HCT116 (cell line): Measurements from ENCODE around the gene ZNF160. TPM values are rescaled to one million over a fixed set of nuclear protein-coding genes. Genes with fewer than 3 reads are reported as not detected.

Experiments
- ATAC-seq: fragments of 200-7000 bp; cut with Tn5 transposase; 2 replicates; pipeline ENCODE4 v1.9.1; 2020; ENCODE audit warnings: mild to moderate bottlenecking, moderate library complexity
- BruUV-seq: library from RNA; stranded (reverse); fragments of 400-500 nt; replicated peaks from 2 replicates; lab custom pipeline; 2021; lab: Mats Ljungman, UMichigan
- CTCF ChIA-PET: fragments of 300-600 bp; sonication (Branson Sonifier 250); formaldehyde crosslinking; loops from one replicate; lab custom pipeline; 2021; ENCODE audit warnings: antibody characterized with exemption; lab: Charles Lee
- POLR2A ChIA-PET: fragments of 300-600, 350-600 bp; sonication (Branson Sonifier 250); formaldehyde crosslinking; loops from one replicate; lab custom pipeline; 2021; ENCODE audit warnings: antibody characterized with exemption; lab: Charles Lee
- RAD21 ChIA-PET, 2 experiments: fragments of 300-600 bp; sonication (Branson Sonifier 250); formaldehyde crosslinking; loops; one replicate each; lab custom pipeline; 2023; ENCODE audit warnings: low total read pairs in 2 of 2; ENCODE audit not compliant: uncharacterized antibody in 2 of 2, unreplicated experiment in 2 of 2, low non-redundant PET in 1 of 2; lab: Charles Lee
- DNase-seq: peaks from one replicate; pipeline ENCODE4 v3.0.0-alpha.2; 2010; ENCODE audit warnings: low read depth, low spot score
- H2AFZ ChIP-seq: fragments of 200-600 bp; shearing (Covaris generic), sonication (generic); 2 replicates; pipeline ENCODE4 v1.6.1; 2017; ENCODE audit warnings: low read depth, mixed run types, mixed read lengths, antibody characterized with exemption, low read length; ENCODE audit not compliant: poor library complexity, severe bottlenecking
- H3K27ac ChIP-seq: 2 replicates; pipeline ENCODE4 v1.5.1; 2012; ENCODE audit warnings: low read depth, low read length
- H3K27me3 ChIP-seq: fragments of 200-600 bp; sonication (generic); 2 replicates; pipeline ENCODE4 v1.6.1; 2016; ENCODE audit warnings: mixed run types, low read length, mixed read lengths; ENCODE audit not compliant: insufficient read depth
- H3K36me3 ChIP-seq, 2 experiments: fragments of 200-500 bp in 1 of 2; fragments of 200-600 bp in 1 of 2; sonication (Bioruptor generic) in 1 of 2; sonication (generic) in 1 of 2; 2 replicates each; pipeline versions ENCODE4 v1.5.1 to v1.6.1; 2014 to 2016; ENCODE audit warnings: low read length in 2 of 2, inconsistent platforms in 1 of 2, mixed read lengths in 1 of 2, mixed run types in 1 of 2; ENCODE audit not compliant: insufficient read depth in 2 of 2, control insufficient read depth in 1 of 2
- H3K4me1 ChIP-seq, 2 experiments: fragments of 200-600 bp in 1 of 2; sonication (generic) in 1 of 2; 2 replicates each; pipeline versions ENCODE4 v1.5.1 to v1.6.1; 2012 to 2017; ENCODE audit warnings: low read length in 2 of 2, inconsistent platforms in 1 of 2, mild to moderate bottlenecking in 1 of 2, mixed read lengths in 1 of 2, mixed run types in 1 of 2, moderate library complexity in 1 of 2; ENCODE audit not compliant: insufficient read depth in 2 of 2, control insufficient read depth in 1 of 2
- H3K4me2 ChIP-seq: fragments of 200-600 bp; sonication (generic); 2 replicates; pipeline ENCODE4 v1.6.1; 2017; ENCODE audit warnings: mixed run types, low read length, mixed read lengths
- H3K4me3 ChIP-seq, 2 experiments: fragments of 200-600 bp in 1 of 2; sonication (generic) in 1 of 2; replicated peaks in 1 of 2; 2 replicates each; pipeline ENCODE4 v1.5.1; 2011 to 2016; ENCODE audit warnings: low read length in 2 of 2, control low read depth in 1 of 2, low read depth in 1 of 2, mild to moderate bottlenecking in 1 of 2, mixed read lengths in 1 of 2, mixed run types in 1 of 2
- H3K79me2 ChIP-seq: fragments of 200-600 bp; sonication (generic); 2 replicates; pipeline ENCODE4 v1.6.1; 2017; ENCODE audit warnings: mild to moderate bottlenecking, mixed run types, low read length, moderate library complexity, mixed read lengths; ENCODE audit not compliant: insufficient read depth
- H3K9ac ChIP-seq: fragments of 200-600 bp; sonication (generic); 2 replicates; pipeline ENCODE4 v1.6.1; 2016; ENCODE audit warnings: low read length, mixed read lengths
- H3K9me2 ChIP-seq: fragments of 200-600 bp; sonication (generic), shearing (Covaris generic); 2 replicates; pipeline ENCODE4 v1.6.1; 2017; ENCODE audit warnings: mixed run types, mild to moderate bottlenecking, moderate library complexity; ENCODE audit not compliant: insufficient read depth
- H3K9me3 ChIP-seq, 2 experiments: fragments of 200-500 bp in 1 of 2; fragments of 200-600 bp in 1 of 2; sonication (Bioruptor generic) in 1 of 2; sonication (generic) in 1 of 2; 2 replicates each; pipeline ENCODE4 v1.6.1; 2014 to 2017; ENCODE audit warnings: low read length in 2 of 2, mixed read lengths in 2 of 2, inconsistent platforms in 1 of 2, low read depth in 1 of 2, mild to moderate bottlenecking in 1 of 2, mixed run types in 1 of 2, moderate library complexity in 1 of 2; ENCODE audit not compliant: control insufficient read depth in 1 of 2, insufficient read depth in 1 of 2
- H4K20me1 ChIP-seq: fragments of 200-600 bp; sonication (generic), shearing (Covaris generic); 2 replicates; pipeline ENCODE4 v1.6.1; 2017; ENCODE audit warnings: mixed run types, mild to moderate bottlenecking, moderate library complexity; ENCODE audit not compliant: insufficient read depth
- CEBPB ChIP-seq: IDR thresholded peaks from 2 replicates; pipeline ENCODE4 v1.6.1; 2012; ENCODE audit warnings: low read depth
- CTCF ChIP-seq, 3 experiments: fragments of 200-600 bp in 1 of 3; sonication (generic) in 1 of 3; IDR thresholded peaks in 2 of 3; conservative IDR thresholded peaks in 1 of 3; 2 replicates each; pipeline ENCODE4 v1.5.1; 2012 to 2017; ENCODE audit warnings: low read depth in 2 of 3, low read length in 2 of 3, antibody characterized with exemption in 1 of 3, borderline replicate concordance in 1 of 3, control low read depth in 1 of 3, mild to moderate bottlenecking in 1 of 3, mixed read lengths in 1 of 3, mixed run types in 1 of 3, moderate library complexity in 1 of 3; ENCODE audit not compliant: insufficient read depth in 1 of 3
- EZH2phosphoT487 ChIP-seq: fragments of 200-600 bp; IDR thresholded peaks from 2 replicates; pipeline ENCODE4 v1.6.1; 2018; ENCODE audit warnings: antibody characterized with exemption, borderline replicate concordance
- FOSL1 ChIP-seq: IDR thresholded peaks from 2 replicates; pipeline ENCODE4 v1.6.1; 2012; ENCODE audit warnings: low read depth
- JUND ChIP-seq: IDR thresholded peaks from 2 replicates; pipeline ENCODE4 v1.6.1; 2012
- POLR2A ChIP-seq: IDR thresholded peaks from 2 replicates; pipeline ENCODE4 v1.7.0; 2011; ENCODE audit warnings: borderline replicate concordance; ENCODE audit not compliant: insufficient read depth, insufficient read length; ENCODE audit errors: extremely low read depth
- RAD21 ChIP-seq: IDR thresholded peaks from 2 replicates; pipeline ENCODE4 v1.6.1; 2012; ENCODE audit warnings: low read depth, mild to moderate bottlenecking
- SIN3A ChIP-seq: IDR thresholded peaks from 2 replicates; pipeline ENCODE4 v1.6.1; 2012; ENCODE audit warnings: low read depth
- SP1 ChIP-seq: IDR thresholded peaks from 2 replicates; pipeline ENCODE4 v1.6.1; 2012; ENCODE audit warnings: low read depth
- YY1 ChIP-seq: IDR thresholded peaks from 2 replicates; pipeline ENCODE4 v1.6.1; 2011; ENCODE audit warnings: low read length, low read depth, moderate library complexity, mild to moderate bottlenecking; ENCODE audit not compliant: insufficient replicate concordance; ENCODE audit errors: extremely low read depth
- ZBTB33 ChIP-seq: IDR thresholded peaks from 2 replicates; pipeline ENCODE4 v1.6.1; 2011; ENCODE audit warnings: mild to moderate bottlenecking, low read length, moderate library complexity; ENCODE audit not compliant: insufficient replicate concordance; ENCODE audit errors: extremely low read depth
- ZFX ChIP-seq: fragments of 450-650 bp; IDR thresholded peaks from 2 replicates; pipeline ENCODE4 v1.6.1; 2017
- ZNF274 ChIP-seq: fragments of 200-500 bp; sonication (Bioruptor generic); IDR thresholded peaks from 2 replicates; pipeline ENCODE4 v1.6.1; 2014; ENCODE audit warnings: mild to moderate bottlenecking, low read depth, low read length, inconsistent platforms
- intact Hi-C: fragments of 100-400 bp; cut with micrococcal nuclease; formaldehyde crosslinking; loops from 2 replicates; pipeline ENCODE4 v1.10.0; 2022
- total RNA-seq: library from RNA; stranded (reverse); gene quantifications from one replicate; pipeline ENCODE4 v1.2.1, GENCODE V29; 2021; ENCODE audit not compliant: unreplicated experiment
- TF ChIP-seq, protein P1 (sequence below): IDR thresholded peaks from 2 replicates; pipeline ENCODE4 v1.6.1; 2012; ENCODE audit warnings: low read depth
- TF ChIP-seq, protein P2 (sequence below): IDR thresholded peaks from 2 replicates; pipeline ENCODE4 v1.6.1; 2012

Gene ZNF160
- total RNA-seq, 1 experiment from 2014 or later, result 14.9 TPM

DNA sequence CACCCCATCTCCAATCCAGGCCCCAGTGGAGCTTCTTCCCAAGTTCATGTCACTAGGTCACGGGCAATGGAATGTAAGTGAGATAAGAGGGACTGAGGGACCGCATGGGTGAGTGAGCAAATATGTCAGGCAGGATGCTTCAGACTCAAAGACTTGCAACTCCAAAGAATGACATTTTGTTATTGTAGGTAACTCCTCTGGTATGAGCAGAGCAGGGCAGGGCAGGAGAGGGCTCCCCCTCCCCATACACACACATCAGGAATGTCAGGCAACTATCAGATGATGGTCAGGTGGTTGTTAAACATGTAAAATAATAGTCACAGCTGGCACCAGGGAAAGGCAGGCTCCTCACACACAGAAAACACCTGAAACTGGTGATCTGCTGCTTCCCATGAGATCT, 48.1 kb downstream of the ZNF160 start (continued):
- TF ChIP-seq YY1, result no peak
- TF ChIP-seq ZFX, result no peak
- TF ChIP-seq, protein P1, sequence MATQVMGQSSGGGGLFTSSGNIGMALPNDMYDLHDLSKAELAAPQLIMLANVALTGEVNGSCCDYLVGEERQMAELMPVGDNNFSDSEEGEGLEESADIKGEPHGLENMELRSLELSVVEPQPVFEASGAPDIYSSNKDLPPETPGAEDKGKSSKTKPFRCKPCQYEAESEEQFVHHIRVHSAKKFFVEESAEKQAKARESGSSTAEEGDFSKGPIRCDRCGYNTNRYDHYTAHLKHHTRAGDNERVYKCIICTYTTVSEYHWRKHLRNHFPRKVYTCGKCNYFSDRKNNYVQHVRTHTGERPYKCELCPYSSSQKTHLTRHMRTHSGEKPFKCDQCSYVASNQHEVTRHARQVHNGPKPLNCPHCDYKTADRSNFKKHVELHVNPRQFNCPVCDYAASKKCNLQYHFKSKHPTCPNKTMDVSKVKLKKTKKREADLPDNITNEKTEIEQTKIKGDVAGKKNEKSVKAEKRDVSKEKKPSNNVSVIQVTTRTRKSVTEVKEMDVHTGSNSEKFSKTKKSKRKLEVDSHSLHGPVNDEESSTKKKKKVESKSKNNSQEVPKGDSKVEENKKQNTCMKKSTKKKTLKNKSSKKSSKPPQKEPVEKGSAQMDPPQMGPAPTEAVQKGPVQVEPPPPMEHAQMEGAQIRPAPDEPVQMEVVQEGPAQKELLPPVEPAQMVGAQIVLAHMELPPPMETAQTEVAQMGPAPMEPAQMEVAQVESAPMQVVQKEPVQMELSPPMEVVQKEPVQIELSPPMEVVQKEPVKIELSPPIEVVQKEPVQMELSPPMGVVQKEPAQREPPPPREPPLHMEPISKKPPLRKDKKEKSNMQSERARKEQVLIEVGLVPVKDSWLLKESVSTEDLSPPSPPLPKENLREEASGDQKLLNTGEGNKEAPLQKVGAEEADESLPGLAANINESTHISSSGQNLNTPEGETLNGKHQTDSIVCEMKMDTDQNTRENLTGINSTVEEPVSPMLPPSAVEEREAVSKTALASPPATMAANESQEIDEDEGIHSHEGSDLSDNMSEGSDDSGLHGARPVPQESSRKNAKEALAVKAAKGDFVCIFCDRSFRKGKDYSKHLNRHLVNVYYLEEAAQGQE, result no peak
- no peak for TF ChIP-seq EZH2phosphoT487
- TF ChIP-seq FOSL1, result no peak
- no peak for TF ChIP-seq CEBPB
- TF ChIP-seq, protein P2, sequence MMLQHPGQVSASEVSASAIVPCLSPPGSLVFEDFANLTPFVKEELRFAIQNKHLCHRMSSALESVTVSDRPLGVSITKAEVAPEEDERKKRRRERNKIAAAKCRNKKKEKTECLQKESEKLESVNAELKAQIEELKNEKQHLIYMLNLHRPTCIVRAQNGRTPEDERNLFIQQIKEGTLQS, result no peak

DNA sequence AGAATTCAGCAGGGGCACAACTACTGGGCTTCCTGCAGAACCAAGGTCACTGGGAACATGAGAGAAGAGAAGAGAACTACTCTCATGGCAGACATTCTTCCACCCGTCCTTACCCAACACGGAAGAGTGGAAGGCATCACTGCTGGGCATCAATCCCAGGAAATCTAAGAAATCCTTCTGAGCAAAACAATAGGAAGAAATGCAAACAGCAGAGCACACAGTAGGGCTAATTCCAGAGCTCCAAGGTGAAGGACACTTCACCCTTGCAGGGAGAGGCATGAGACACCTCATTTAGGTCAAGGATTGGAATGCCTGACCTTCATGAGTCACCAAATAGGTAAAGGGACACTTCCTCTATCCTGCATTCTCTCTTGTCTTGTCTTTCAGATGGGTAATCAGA, 55.8 kb downstream of the ZNF160 start:
- Histone ChIP-seq H3K27me3 (no peaks in the 10 kb centered on the region), H3K9ac (no peak overlapping the region), H3K79me2 (no peaks in the 10 kb centered on the region), H3K4me2 (no peak overlapping the region), H3K27ac (no peak overlapping the region), H3K4me1 (no peaks in the 10 kb centered on the region), H4K20me1 (no peaks in the 10 kb centered on the region), H3K4me3 (no peak overlapping the region), H2AFZ (no peak overlapping the region), H3K9me3 (no peaks in the 10 kb centered on the region; a peak in 1 of 4 replicates), H3K36me3 (no peaks in the 10 kb centered on the region), H3K9me2 (no peaks in the 10 kb centered on the region)
- intact Hi-C loops, result no loop called here
- no TSS peak for BruUV-seq
- TF ChIP-seq, protein P2, result no peak
- TF ChIP-seq JUND (no peak), SIN3A (no peak), POLR2A (no peak), SP1 (no peak), ZNF274 (no peak), ZBTB33 (no peak), CTCF (IDR thresholded peaks at IDR 0.05 in 2 of 3, conservative IDR thresholded peaks at IDR 0.05 in 1 of 3; ENCODE audit: borderline replicate concordance in 1 of 3, insufficient read depth in 1 of 3, low read depth in 2 of 3, low read length in 2 of 3) (no peak), RAD21 (no peak), EZH2phosphoT487 (no peak)
- ChIA-PET CTCF (no interaction called here), POLR2A (no interaction called here), RAD21 (no interaction called here)
- ATAC-seq, result no peak
- DNase-seq, result no peak
